GM21529 (cell line): ENCODE measurements around the gene OMD.

Experiments
- ATAC-seq: cut with Tn5 transposase; IDR thresholded peaks from one replicate; pipeline ENCODE4 v1.9.1; 2021; ENCODE audit not compliant: unreplicated experiment

Gene OMD

GRCh38 chr9:92373167-92373566, 51.1 kb downstream of the OMD start:
- ATAC-seq: no peak

- ATAC-seq: no peak
These were observed 55.2 kb downstream of the OMD start for GRCh38 chr9:92369075-92369474.
